ENCODE measurements around the gene ADAMTSL3.
"Not testable (repeated sequence)": the region's sequence is repeated elsewhere in the genome, so short reads cannot be mapped to it uniquely, and the experiment has no call there.

Gene ADAMTSL3

GRCh38 chr15:84086071-84086470 lies 432.1 kb downstream of the ADAMTSL3 start:
- not testable (repeated sequence) for DNase-seq (ENCODE audit: low read depth in 2 of 2)

Data from stimulated activated CD4-positive, alpha-beta T cell treated with anti-CD3 and anti-CD28 coated beads, Interleukin-15, amount 100 ng/mL, for 48 hours (primary cell).